ENCODE data around the gene EIF4E1B.

GRCh38 chr5:176587398-176587797, 43.1 kb upstream of the EIF4E1B start:
- no peak for TF ChIP-seq CTCF (conservative IDR thresholded peaks at IDR 0.05; ENCODE audit: low read depth, low read length)
- TF ChIP-seq EZH2 (IDR thresholded peaks at IDR 0.05; ENCODE audit: borderline replicate concordance, low read depth, low read length, poor library complexity, severe bottlenecking) = no peak
